Effector CD8-positive, alpha-beta T cell (primary cell): ENCODE results near the gene FAU.
"Not testable (repeated sequence)": the region's sequence is repeated elsewhere in the genome, so short reads cannot be mapped to it uniquely, and the experiment has no call there.

Experiments used
- DNase-seq: peaks from one replicate; lab custom pipeline; 2025; lab: John Stamatoyannopoulos, UW

Gene FAU

DNA sequence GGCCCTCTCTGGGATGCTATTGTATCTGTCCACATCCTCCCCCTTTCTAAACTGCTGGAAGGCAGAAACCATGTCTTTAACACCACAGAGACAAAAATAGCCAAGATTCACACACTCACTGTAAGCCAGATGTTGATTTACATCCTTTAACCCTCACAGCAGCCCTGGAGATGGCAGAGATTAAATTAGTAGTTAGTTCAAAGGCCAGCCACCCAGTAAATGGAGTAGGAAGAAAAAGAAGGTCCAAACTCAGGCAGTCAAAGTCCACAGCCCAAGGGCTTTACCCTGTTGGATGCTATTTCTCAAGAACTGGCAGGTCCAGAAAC, 2.3 kb downstream of the FAU start:
- DNase-seq: no peak

DNA sequence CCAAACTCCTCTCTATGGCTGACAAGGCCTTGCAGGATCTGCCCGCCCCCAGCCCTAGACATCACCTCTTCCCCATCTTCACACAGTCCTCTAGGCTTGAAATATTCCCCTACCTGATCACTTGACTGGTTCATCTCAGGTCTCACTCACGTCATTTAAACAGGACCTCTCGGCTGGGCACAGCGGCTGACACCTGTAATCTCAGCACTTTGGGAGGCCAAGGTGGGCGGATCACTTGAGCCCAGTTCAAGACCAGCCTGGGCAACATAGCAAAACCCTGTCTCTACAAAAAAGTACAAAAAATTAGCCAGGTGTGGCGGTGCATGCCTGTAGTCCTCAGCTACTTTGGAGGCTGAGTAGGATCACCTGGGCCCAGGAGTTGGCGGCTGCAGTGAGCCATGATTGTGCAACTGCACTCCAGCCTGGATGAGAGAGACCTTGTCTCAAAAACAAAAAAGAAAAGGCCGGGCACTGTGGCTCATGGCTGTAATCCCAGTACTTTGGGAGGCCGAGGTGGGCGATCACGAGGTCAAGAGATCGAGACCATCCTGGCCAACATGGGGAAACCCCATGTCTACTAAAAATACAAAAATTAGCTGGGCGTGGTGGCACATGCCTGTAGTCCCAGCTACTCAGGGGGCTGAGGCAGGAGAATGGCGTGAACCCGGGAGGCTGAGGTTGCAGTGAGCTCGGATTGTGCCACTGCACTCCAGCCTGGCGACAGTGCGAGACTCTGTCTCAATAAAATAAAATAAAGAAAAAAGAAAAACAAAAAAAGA, 2.9 kb downstream of the FAU start:
- DNase-seq: not testable (repeated sequence)

DNA sequence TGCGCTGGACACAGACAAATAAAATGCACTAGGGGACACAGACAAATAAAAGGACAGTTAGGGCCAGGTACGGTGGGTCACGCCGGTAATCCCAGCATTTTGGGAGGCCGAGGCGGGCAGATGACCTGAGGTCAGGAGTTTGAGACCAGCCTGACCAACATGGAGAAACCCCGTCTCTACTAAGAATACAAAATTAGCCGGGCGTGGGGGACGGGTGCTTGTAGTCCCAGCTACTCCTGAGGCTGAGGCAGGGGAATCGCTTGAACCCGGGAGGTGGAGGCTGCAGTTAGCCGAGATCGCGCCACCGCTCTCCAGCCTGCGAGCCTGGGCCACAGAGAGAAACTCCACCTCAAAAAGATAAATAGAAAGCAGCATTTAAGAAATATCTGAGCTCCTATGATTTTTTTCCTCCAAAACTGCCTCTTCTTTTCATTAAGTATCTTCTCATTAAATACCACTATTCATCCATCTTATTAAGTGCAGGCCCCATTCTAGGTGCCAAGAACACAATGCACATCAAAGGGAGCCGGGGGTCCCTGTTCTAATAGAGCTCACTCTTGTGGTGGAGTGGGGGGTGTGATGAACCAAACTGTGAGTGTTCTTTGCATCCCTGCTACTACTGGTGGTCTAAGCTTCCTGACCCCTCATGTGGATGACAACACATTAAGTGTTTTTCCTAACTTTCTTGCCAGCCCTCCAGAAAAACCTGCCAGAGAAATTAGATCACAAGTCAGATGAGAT, 3.7 kb downstream of the FAU start:
- no peak for DNase-seq

DNA sequence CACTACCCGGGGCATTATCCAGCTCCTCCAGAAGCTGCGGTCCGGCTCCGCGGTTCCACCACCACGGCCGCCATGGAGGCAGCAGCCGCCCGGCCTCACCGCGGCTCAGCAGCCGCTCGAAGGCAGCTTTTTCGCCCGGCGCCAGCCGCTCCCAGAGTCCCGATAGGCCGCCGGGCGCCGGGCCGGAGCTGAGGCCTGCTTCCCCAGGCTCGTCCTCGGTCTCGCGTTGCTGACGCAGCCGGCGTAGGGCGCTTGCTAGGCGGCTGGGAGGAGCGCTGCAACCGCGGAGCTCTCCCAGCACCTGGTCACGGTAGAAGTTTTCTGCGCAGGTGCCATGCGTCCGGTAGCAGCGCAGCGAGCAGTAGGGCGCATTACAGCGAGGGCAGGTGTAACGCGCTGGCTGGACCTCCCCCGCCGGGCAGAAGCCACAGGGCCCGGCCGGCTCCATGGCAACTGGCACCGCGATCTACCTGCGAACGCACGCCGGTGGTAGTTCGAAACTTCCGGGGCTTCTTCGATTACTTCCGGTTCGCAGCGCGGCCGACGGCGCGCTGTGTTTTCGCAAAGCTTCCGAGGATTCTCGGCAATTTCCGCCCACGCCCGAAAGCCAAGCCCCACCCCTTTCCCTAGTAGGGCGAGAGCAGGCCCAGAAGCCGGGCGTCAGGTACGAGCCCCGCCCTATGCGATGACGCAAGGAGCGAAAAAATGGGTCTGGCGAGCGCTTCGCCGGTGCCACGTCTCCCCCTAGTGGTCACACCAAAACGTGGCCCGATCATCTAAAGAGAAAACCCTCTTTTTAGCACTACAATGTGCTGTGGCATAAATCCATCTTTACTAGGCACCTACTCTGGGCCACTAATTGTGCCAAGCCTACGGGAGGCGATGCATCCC, 4.5 kb downstream of the FAU start, which contains the start of gene ZNHIT2:
Gene ZNHIT2 (minus strand): TSS at position 496 of the 891 bp plus-strand sequence. CDS start 48 bp downstream, at position 448.
- DNase-seq: peak; percentile 100

DNA sequence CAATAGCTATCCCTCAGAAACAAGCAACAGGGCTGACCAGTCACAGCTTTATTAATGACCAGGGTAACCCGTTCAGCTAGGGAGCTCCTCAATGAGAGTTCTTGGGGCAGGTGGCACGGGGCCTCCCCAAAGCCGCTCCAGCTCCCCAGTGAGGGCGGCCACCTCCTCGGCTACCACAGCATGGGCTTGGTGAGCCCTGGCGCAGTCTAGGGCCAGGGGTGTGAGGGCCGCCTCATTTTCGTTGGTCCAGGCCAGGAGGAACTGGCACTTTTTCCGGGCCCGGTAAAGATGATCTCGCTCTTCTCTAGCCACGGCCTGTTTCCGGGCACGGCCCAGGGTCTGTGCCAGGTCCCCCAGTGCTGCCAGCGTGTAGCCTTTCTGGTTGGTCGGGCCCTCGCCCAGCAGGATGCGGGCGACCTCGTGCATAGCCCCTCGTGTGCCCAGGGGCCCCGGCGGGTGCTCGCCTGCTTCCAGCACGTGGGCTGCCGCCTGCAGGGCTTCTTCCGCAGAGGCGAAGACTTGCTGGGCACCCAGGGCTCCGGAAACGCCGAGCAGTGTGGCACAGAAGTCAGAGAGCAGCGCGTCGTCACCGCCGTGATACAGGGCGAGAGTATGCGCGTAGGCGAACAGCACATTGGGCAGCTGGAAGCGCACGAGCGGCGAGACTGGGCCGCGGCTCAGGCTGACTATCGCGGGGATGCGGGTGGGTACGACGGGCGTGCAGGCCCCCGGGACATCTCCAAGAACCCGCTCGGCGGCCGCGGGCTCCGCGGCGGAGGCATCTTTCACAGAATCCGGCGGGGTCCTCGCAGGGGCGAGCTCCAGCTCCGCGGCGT, 5.3 kb downstream of the FAU start:
- no peak for DNase-seq

DNA sequence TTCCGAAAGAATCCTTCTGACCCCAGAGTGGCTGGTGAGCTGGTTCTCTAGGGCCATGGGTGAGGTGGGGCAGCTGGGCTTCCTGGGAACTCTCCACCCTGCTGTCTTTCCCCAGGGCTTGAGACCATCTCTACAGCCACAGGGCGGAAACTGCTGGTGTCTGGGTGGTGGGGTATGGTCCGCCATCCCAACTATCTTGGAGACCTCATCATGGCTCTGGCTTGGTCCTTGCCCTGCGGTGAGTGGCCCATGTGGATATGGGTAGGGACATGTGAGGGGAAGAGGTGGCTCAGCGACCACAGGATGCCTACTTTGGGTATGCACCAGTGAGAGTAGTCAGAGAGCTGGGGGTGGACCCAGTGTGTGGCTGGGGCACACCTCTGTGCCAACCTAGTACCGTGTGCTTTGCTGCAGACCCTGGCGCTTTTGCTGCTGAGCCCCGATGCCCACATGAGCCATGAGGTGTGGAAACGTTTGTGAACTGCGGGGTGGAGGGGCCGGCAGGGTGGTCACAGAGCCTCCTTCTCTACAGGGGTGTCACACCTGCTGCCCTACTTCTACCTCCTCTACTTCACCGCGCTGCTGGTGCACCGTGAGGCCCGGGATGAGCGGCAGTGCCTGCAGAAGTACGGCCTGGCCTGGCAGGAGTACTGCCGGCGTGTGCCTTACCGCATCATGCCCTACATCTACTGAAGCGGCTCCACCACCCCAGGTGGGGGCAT, 6.4 kb downstream of the FAU start:
- no peak for DNase-seq

DNA sequence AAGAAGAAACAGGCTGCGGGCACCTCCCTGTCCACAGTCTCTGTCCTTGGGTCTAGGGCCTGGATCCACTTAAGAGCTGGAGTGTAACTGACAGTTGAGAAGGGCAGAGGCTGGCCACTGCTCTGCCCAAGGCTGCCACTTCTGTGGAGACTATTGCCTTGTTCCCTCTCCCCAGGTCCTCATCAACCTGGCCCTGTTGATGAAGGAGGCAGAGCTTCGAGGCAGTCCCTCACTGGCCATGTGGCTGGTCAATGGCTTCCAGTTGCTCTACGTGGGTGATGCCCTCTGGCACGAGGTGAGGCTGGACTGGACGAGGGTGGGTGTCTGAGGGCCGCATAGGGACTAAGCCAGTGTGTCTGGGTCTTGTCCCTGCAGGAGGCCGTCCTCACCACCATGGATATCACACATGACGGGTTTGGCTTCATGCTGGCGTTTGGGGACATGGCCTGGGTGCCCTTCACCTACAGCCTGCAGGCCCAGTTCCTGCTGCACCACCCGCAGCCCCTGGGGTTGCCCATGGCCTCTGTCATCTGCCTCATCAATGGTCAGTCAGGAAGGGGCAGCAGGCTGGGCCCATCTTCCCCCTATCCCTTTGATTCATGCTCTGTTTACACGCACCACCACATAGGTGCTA, 7.3 kb downstream of the FAU start:
- DNase-seq: no peak

DNA sequence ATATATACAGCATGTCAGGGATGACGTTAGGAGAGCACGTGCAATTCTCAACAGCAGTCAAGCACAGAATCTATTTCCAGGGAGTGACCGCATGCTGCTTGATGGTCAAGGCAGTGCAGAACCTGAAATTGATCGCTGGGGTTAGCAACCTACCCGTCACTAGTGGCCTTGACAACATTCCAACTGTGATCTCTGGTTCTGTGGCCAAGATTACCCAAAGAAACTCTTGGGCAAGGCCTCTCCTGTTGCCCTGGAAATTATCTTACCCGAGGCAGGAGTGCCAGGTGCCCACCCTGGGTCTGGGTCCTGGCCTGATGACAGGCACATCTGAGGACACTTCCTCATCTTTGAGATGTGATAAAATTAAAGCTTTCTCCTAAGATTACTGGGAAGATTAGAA, 8.1 kb downstream of the FAU start:
- DNase-seq: no peak

DNA sequence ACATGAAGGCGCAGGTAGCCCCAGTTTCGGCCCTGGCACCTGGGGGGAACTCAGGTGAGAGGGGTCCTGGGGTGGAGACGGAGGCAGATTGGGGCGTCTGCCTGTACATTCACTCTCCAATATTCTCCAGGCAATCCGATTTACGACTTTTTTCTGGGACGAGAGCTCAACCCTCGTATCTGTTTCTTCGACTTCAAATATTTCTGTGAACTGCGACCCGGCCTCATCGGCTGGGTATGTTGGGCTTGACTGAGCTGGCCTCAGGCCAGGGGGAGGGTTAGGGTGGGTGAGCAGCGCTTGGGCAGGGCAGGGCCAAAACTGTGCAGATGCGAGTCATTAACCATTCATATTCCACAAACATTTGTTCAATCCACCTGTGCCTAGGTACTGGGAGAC, 8.6 kb downstream of the FAU start:
- DNase-seq: no peak

DNA sequence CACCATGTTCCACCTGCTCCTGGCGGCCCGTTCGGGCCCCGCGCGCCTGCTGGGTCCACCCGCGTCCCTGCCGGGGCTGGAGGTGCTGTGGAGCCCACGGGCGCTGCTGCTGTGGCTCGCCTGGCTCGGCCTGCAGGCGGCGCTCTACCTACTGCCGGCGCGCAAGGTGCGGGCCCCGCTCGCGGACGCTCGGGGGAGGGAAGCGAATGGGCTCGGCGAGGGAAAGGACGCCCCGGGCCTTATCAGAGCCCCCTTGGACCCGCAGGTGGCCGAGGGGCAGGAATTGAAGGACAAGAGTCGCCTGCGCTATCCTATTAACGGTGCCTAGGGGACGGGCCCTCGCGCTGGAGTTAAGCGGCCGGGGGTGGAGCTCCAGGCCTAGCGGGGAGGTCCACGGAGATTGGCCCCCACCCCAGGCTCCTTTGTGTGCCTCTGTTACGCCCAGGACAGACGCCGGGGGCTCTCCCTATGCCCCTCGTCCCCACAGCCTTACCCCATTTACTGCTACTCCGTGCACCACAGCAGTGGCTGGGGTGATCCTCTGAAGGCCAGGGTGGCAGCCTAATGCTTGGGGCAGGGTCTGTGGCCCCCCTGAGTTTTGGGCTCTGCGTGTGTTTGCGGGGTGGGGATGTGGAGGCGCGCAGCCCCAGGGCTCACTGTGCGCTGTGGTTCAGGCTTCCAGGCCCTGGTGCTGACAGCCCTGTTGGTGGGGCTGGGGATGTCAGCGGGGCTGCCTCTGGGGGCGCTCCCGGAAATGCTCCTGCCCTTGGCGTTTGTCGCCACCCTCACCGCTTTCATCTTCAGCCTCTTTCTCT, 9.2 kb downstream of the FAU start:
- peak; percentile 55 for DNase-seq

DNA sequence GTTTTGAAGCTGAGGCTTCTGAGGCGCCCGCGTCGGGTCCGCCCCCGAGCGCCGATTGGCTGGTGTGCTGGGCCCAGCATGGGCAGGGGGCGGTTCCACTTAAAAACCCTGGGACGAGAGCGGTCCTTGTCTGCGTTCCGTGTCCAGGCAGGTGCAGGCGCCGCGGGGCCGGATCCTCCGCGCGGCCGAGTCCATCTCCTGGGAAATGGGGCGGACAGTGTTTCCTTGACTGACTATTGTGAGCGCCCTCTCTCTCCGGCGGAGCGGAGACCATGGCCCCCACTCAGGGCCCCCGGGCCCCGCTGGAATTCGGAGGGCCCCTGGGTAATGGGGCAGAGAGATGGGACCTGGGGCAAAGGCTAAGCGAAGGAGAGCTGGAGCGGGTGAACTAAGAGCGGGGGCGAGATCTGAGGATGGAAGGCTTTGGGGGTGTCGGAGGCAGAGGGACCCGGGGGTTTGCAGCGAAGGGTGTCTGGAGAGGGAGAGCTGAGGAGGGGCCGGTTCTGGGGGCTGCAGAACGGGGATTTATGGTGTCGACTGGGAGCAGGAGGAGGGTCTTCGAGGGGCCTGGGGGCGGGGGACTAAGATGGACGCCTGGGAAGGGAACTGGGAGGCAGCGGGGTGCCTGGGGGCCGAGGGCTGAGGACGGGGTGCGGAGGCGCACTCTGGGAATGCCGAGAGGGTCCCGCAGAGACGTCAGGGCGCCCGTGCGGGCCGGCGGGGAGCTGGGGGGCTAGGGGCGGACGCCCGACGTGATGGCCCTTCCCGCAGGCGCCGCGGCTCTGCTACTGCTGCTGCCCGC, 10.0 kb downstream of the FAU start, which contains the start of gene TM7SF2:
Gene TM7SF2 (plus strand): TSS at position 129 of the 802 bp plus-strand sequence. CDS start 144 bp downstream, at position 273.
- peak; percentile 90 for DNase-seq

DNA sequence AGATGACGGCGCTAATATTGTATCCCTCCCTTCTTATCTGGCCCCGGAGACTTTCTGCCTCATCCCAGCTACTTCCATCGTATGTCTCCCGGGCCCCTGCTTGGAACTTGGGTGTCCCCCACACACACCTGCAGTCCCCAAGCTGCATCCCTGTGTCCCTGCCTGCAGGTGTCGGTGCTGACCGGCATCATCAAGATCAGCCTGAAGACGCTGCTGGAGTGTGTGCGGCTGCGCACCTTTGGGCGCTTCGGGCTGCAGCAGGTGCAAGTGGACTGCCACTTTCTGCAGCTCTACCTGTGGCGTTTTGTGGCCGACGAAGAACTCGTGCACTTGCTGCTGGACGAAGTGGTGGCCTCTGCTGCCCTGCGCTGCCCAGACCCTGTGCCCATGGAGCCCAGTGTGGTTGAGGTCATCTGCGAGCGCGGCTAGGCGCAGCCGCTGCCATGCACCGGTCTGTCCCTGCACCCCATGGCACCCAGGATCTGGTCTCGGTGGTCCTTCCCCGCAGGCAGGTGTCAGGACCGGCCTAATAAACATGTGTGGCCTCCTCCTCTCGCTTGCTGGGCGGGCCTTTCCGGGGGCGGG, 10.7 kb downstream of the FAU start:
- no peak for DNase-seq

DNA sequence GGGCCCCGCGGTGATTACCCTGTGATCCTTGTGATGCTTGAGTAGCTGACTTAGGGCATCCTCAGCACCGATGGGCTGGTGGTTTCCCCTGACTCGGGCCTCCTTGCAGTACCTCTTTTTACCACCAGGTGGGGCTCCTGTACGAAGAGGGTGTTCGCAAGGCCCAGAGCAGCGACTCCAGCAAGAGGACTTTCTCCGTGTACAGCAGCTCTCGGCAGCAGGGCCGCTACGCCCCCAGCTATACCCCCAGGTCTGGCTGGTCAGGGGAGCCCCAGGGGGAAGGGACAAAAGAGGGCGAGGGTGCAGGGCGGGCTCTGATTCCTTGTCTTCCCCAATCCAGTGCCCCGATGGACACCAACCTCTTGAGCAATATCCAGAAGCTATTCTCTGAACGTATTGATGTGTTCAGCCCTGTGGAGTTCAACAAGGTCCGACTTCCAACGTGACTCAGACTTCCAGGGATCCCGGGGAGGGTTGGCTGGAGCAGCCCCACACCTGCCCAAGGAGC, 11.5 kb downstream of the FAU start:
- peak; percentile 96 for DNase-seq

DNA sequence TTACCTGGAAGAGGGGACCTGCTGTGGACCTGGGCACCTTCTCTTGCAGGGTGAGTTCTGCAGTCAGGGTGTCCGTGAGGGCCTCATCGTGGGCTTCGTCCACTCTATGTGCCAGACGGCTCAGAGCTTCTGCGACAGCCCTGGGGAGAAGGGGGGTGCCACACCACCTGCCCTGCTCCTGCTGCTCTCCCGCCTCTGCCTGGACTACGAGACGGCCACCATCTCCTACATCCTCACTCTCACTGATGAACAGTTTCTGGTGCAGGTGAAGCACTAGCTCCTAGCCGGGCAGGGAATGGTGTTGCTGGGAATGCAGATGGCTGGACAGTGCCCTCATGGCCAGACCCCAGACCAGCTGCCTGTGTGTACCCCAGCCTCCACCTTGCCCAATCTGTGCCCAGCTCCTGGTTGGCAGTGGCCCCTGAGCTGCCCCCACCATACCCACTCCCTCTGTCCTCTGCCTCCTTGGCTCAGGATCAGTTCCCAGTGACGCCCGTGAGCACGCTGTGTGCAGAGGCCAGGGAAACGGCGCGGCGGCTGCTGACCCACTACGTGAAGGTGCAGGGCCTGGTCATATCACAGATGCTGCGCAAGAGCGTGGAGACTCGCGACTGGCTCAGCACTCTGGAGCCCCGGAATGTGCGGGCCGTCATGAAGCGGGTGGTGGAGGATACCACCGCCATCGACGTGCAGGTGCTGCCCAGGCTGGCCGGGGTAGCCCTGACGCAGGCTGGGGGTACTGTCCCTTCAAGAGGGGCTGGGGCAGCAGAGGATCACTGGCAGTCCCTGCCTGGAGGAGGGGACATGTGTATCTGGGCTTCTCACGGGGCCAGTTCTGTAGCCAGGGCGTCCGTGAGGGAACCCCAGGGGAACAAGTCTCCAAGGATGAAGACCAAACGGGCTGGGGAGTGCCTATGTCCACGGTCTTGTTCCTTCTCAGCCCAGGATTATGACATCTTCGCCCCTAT, 12.4 kb downstream of the FAU start:
- DNase-seq: no peak

DNA sequence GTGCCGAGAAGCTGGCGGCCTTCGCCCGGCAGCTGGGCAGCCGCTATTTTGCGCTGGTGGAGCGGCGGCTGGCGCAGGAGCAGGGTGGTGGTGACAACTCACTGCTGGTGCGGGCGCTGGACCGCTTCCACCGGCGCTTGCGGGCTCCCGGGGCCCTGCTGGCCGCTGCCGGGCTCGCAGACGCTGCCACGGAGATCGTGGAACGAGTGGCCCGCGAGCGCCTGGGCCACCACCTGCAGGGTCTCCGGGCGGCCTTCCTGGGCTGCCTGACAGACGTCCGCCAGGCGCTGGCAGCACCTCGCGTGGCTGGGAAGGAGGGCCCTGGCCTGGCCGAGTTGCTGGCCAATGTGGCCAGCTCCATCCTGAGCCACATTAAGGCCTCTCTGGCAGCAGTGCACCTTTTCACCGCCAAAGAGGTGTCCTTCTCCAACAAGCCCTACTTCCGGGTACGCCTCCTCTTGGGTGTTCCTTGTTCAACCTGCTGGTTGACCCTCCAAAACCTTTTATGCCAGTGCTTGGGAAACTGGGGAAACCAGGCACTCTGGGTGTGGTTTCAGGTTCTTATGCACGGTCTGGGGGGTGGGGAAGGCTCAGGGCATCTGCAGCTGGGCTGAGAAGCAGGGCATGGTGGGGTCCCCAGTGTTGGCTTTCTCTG, 13.3 kb downstream of the FAU start:
- no peak for DNase-seq
